Smooth muscle cell (in vitro differentiated cells): ENCODE measurements around the gene GALNT11. TPM values are rescaled to one million over a fixed set of nuclear protein-coding genes. Genes with fewer than 3 reads are reported as not detected.
"Not testable (repeated sequence)": the region's sequence is repeated elsewhere in the genome, so short reads cannot be mapped to it uniquely, and the experiment has no call there.

Experiments
- DNase-seq: peaks from one replicate; lab custom pipeline; 2025; ENCODE audit not compliant: unreplicated experiment; lab: John Stamatoyannopoulos, UW
- H2AFZ ChIP-seq: fragments of 200-600 bp; sonication (generic); 2 replicates; pipeline ENCODE4 v1.6.0; 2016; ENCODE audit warnings: antibody characterized with exemption, low read depth, mild to moderate bottlenecking
- H3F3A ChIP-seq: fragments of 200-600 bp; sonication (generic); 2 replicates; pipeline ENCODE4 v1.6.0; 2017; ENCODE audit warnings: antibody characterized with exemption, low read depth
- H3K27ac ChIP-seq: fragments of 200-600 bp; sonication (generic); 2 replicates; pipeline ENCODE4 v1.5.1; 2016; ENCODE audit warnings: low read depth, mild to moderate bottlenecking
- H3K27me3 ChIP-seq: fragments of 200-600 bp; sonication (generic); 2 replicates; pipeline ENCODE4 v1.6.1; 2016; ENCODE audit warnings: low read depth, mild to moderate bottlenecking
- H3K36me3 ChIP-seq: fragments of 200-600 bp; sonication (generic); 2 replicates; pipeline ENCODE4 v1.5.1; 2016; ENCODE audit warnings: low read depth
- H3K4me1 ChIP-seq: fragments of 200-600 bp; sonication (generic); 2 replicates; pipeline ENCODE4 v1.5.1; 2016; ENCODE audit warnings: low read depth
- H3K4me2 ChIP-seq: fragments of 200-600 bp; sonication (generic); 2 replicates; pipeline ENCODE4 v1.6.0; 2016; ENCODE audit warnings: mild to moderate bottlenecking
- H3K4me3 ChIP-seq: fragments of 200-600 bp; sonication (generic); 2 replicates; pipeline ENCODE4 v1.5.1; 2016; ENCODE audit warnings: mild to moderate bottlenecking
- H3K79me2 ChIP-seq: fragments of 200-600 bp; sonication (generic); 2 replicates; pipeline ENCODE4 v1.6.0; 2016; ENCODE audit warnings: low read depth, mild to moderate bottlenecking
- H3K9ac ChIP-seq: fragments of 200-600 bp; sonication (generic); 2 replicates; pipeline ENCODE4 v1.6.0; 2016; ENCODE audit warnings: low read depth
- H3K9me3 ChIP-seq: fragments of 200-600 bp; sonication (generic); replicated peaks from 2 replicates; pipeline ENCODE4 v1.5.1; 2016; ENCODE audit warnings: low read depth
- H4K20me1 ChIP-seq: fragments of 200-600 bp; sonication (generic); 2 replicates; pipeline ENCODE4 v1.6.0; 2016; ENCODE audit warnings: low read depth
- WGBS: methylation state at CpG from one replicate; pipeline ENCODE4 v1.1.7; 2016; ENCODE audit warnings: low lambda C conversion rate; 5-methylcytosine and 5-hydroxymethylcytosine counted together
- polyA plus RNA-seq: library from polyadenylated mRNA; unstranded; fragments of >200 nt; fragmentation: Nextera tagmentation; extraction: Ambion mirVana; gene quantifications from 2 replicates; pipeline ENCODE4 v1.2.1, GENCODE V29; 2016
- total RNA-seq: library from RNA; depleted of rRNA; stranded (reverse); fragments of >200 nt; gene quantifications from 2 replicates; pipeline ENCODE4 v1.2.3, GENCODE V29; 2014
- TF ChIP-seq, protein P1 (sequence below): fragments of 200-600 bp; sonication (generic); IDR thresholded peaks from 2 replicates; pipeline ENCODE4 v1.5.1; 2017; ENCODE audit warnings: borderline replicate concordance, mild to moderate bottlenecking, antibody characterized with exemption; ENCODE audit not compliant: insufficient read depth, poor library complexity, severe bottlenecking

The GALNT11 gene
- total and polyA plus RNA-seq, 2 experiments from 2014 or later, result 40.8 to 73.6 TPM

DNA sequence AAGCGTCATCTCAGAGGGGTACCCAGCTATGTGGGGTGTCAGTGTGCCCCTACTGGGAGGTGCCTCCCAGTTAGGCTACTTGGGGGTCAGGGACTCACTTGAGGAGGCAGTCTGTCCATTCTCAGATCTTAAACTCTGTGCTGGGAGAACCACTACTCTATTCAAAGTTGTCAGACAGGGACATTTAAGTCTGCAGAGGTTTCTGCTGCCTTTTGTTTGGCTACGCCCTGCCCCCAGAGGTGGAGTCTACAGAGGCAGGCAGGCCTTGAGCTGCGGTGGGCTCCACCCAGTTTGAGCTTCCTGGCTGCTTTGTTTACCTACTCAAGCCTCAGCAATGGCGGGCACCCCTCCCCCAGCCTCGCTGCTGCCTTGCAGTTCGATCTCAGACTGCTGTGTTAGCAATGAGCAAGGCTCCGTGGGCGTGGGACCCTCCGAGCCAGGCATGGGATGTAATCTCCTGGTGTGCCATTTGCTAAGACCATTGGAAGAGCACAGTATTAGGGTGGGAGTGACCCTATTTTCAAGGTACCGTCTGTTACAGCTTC, 40.4 kb downstream of the GALNT11 start:
- not testable (repeated sequence) for H3K27me3 ChIP-seq, H3K9me3 ChIP-seq, H3K4me3 ChIP-seq, H2AFZ ChIP-seq, H3K9ac ChIP-seq, H3K4me2 ChIP-seq, H3F3A ChIP-seq, H3K36me3 ChIP-seq, H4K20me1 ChIP-seq, DNase-seq, H3K4me1 ChIP-seq, H3K27ac ChIP-seq
- WGBS, result 92% methylated on average over 10 of the region's 10 CpGs
- H3K79me2 ChIP-seq, result peaks cover 31% of the 10 kb centered on the region

DNA sequence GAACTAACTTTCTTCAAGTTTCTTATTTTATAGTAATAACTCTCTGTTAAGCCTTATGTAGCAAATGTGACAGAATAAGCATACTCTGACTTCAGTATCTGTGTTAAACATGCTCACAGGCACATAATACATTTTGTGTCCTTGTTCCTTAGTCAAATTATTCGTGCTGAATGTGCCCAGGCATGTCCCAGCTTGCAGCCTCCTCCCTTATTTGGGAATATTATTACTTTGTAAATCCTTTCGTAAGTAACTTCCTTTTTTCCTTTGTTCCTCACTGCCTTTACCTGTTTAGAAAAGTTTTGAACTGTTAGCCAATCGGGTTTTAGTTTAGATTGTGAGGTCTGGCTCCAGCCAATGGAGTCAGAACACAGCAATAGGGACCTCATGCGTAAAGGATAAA, 46.9 kb downstream of the GALNT11 start:
- Histone ChIP-seq H3K4me2 (no peak overlapping the region), H2AFZ (no peak overlapping the region)

DNA sequence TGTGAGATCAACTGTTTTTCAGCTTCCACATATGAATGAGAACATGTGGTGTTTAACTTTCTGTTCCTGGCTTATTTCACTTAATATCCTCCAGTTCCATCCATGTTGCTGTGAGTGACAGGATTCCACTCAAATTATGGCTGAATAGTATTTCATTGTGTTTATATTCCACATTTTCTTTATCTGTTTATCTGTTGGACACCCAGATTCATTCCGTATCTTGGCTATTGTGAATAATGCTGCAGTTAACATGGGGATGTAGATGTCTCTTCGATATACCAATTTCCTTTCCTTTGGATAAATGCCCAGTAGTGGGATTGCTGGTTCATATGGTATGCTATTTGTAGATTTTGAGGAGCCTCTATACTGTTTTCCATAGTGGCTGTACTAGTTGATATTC, 47.9 kb downstream of the GALNT11 start:
- WGBS, result 93% methylated on average over 2 of the region's 2 CpGs
- Histone ChIP-seq H3K27ac (no peak overlapping the region), H4K20me1 (peaks cover 16% of the 10 kb centered on the region), H3F3A (no peaks in the 10 kb centered on the region), H3K36me3 (no peaks in the 10 kb centered on the region), H3K9ac (no peak overlapping the region), H3K9me3 (no peaks in the 10 kb centered on the region), H3K4me2 (no peak overlapping the region), H3K27me3 (no peaks in the 10 kb centered on the region), H3K4me3 (no peak overlapping the region), H3K79me2 (peaks cover 31% of the 10 kb centered on the region), H3K4me1 (peaks cover 22% of the 10 kb centered on the region), H2AFZ (no peak overlapping the region)
- TF ChIP-seq, protein P1, sequence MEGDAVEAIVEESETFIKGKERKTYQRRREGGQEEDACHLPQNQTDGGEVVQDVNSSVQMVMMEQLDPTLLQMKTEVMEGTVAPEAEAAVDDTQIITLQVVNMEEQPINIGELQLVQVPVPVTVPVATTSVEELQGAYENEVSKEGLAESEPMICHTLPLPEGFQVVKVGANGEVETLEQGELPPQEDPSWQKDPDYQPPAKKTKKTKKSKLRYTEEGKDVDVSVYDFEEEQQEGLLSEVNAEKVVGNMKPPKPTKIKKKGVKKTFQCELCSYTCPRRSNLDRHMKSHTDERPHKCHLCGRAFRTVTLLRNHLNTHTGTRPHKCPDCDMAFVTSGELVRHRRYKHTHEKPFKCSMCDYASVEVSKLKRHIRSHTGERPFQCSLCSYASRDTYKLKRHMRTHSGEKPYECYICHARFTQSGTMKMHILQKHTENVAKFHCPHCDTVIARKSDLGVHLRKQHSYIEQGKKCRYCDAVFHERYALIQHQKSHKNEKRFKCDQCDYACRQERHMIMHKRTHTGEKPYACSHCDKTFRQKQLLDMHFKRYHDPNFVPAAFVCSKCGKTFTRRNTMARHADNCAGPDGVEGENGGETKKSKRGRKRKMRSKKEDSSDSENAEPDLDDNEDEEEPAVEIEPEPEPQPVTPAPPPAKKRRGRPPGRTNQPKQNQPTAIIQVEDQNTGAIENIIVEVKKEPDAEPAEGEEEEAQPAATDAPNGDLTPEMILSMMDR, result no peak
- DNase-seq, result no peak

More for the DNA sequence above, 46.9 kb downstream of the GALNT11 start:
- Histone ChIP-seq H3K36me3 (peaks cover 1% of the 10 kb centered on the region), H3K9ac (no peak overlapping the region), H3K4me3 (no peak overlapping the region), H3K4me1 (peaks cover 22% of the 10 kb centered on the region), H3K79me2 (peaks cover 34% of the 10 kb centered on the region), H3K27me3 (no peaks in the 10 kb centered on the region), H3F3A (no peaks in the 10 kb centered on the region), H4K20me1 (peaks cover 8% of the 10 kb centered on the region), H3K27ac (peak overlapping the region; percentile 17), H3K9me3 (no peaks in the 10 kb centered on the region)
- TF ChIP-seq, protein P1, result no peak
- 81% methylated on average over 4 of the region's 4 CpGs for WGBS
- no peak for DNase-seq

GRCh38 chr7:152074673-152075072, 49.2 kb downstream of the GALNT11 start:
- peaks cover 27% of the 10 kb centered on the region for H3K4me1 ChIP-seq
- no peak overlapping the region for H3K4me2 ChIP-seq
- 16% methylated on average over 2 of the region's 2 CpGs for WGBS
- H3K4me3 ChIP-seq, result no peak overlapping the region
- TF ChIP-seq, protein P1, result no peak
- no peaks in the 10 kb centered on the region for H3F3A ChIP-seq
- no peaks in the 10 kb centered on the region for H3K9me3 ChIP-seq
- H3K79me2 ChIP-seq, result peaks cover 23% of the 10 kb centered on the region
- H3K27me3 ChIP-seq, result no peaks in the 10 kb centered on the region
- H2AFZ ChIP-seq, result no peak overlapping the region
- no peaks in the 10 kb centered on the region for H3K36me3 ChIP-seq
- peak overlapping the region; percentile 3 for H3K9ac ChIP-seq
- DNase-seq, result no peak
- no peak overlapping the region for H3K27ac ChIP-seq
- H4K20me1 ChIP-seq, result peaks cover 24% of the 10 kb centered on the region

GRCh38 chr7:152075379-152075778, 49.9 kb downstream of the GALNT11 start:
- H3K9me3 ChIP-seq, H3K4me3 ChIP-seq, DNase-seq, H3K27ac ChIP-seq, H3K4me2 ChIP-seq, H3K9ac ChIP-seq, H3F3A ChIP-seq, H3K36me3 ChIP-seq, H2AFZ ChIP-seq, H3K27me3 ChIP-seq: not testable (repeated sequence)
- peaks cover 27% of the 10 kb centered on the region for H3K4me1 ChIP-seq
- H4K20me1 ChIP-seq, result peaks cover 24% of the 10 kb centered on the region
- H3K79me2 ChIP-seq, result peaks cover 17% of the 10 kb centered on the region
- 92% methylated on average over 14 of the region's 14 CpGs for WGBS
